SKM-1 treated with dmso at 0.1 percent for 144 hours (cell line): ENCODE results near the gene VWA8.
A peak's percentile ranks its signal among the peaks of the same experiment; 100 is the strongest.
"Not testable (repeated sequence)": the region's sequence is repeated elsewhere in the genome, so short reads cannot be mapped to it uniquely, and the experiment has no call there.

Source experiments
- DNase-seq: peaks from one replicate; lab custom pipeline; 2025; ENCODE audit not compliant: unreplicated experiment; lab: John Stamatoyannopoulos, UW

Gene VWA8

DNA sequence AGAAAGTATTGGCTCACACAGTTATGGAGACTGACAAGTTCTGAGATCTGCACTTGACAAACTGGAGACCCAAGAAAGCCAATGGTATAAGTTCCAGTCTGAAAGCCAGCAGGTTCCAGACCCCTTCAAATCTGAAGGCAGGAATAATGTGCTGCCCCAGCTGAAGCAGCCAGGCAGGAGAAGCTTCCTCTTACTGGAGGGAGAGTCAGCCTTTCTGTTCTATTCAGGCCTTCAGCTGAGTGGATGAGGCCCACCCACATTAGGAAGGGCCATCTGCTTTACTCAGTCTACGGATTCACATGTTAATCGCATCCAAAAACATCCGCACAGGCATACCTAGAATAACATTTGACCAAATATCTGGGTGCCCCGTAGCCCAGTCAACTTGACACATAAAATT is 8.2 kb upstream of the VWA8 start:
- DNase-seq = no peak

DNA sequence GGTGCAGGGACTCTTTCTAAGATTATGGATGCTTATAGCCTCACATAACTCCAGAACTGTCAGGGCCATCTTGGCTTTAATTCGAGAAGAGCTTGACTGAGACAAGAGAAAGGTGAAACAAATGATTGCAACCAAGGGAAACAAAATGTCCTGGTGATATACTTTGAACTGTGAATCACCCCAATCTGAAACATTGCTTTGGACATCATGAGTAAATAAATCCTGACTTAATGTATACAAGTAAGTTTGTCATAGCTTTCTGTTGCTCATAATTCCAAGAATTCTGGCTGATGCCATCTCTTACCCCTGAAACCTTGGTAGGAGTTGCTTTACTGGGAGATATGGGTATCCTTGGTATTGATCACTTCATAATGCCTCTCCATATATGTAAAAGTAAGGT is 5.8 kb upstream of the VWA8 start:
- no peak for DNase-seq

DNA sequence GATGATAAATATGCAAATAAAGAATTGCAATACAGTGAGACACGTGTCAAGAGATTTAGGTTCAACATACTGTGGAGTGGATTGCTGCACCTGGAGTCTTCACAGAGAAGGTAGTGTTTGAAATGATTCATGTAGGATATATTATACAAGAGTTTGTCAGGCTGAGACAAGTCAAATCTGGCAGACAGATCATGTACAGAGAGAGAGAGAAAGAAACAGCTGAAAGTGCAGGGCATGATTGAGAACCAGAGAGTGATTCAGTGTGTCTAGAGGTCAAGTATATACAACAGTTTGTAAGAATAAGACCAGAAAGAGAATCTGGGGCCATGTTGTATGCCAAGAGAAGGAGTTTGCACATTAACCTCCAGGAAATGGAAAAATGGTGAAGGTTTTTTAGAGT is 2.1 kb upstream of the VWA8 start:
- DNase-seq = no peak

DNA sequence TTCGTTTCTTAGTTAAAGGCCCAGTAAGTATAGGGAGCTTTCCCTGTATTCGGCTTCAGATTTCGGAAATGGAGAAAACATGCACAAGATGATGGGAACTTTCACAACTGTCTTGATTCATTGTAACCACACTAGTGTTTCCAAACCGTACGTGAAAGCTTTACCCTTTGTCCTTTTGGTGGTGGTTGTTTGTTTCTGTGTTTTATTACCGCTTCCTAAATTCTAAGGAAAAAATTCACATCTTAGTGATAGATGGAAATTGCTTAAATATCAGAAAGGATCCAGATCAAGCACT is 504 bp upstream of the VWA8 start:
- DNase-seq = no peak

DNA sequence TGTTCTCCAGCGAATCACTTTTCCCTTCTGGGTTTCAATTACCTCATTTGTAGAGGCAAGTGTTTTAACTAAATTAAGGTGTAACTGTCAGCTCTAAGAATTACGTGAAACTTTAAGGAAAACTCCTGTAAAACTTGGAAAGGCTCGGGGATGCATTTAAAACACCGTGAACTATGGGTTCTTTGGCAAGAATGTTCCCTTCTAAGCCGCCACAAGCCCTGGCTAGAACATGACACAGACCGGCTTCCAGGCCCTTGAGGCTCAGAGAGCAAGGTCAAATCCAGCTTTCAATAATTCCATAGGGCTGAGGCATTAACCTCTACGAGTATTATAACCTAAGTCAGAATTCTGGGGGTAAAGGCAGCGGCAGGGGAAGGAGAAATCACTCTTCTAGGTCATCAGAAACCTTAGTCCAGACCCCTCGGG is 685 bp downstream of the VWA8 start:
- no peak for DNase-seq

DNA sequence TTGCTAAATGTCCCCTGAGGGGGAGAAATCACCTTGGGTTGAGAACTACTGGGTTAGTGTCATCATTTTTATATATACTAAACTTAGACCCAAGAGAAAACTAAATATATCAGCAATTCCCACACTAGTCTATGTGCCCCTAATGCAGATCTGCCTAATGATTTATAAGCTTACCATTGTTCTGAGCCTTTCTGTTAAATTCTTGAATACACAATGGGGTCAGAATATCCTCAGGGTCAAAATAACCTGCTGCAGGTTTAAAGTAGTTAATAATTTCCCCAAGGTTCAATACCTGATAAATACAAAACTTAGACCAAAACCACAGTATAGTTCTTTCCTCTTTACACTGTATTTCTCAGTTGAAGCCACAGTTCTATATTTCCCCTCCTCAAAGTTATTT is 4.6 kb downstream of the VWA8 start:
- no peak for DNase-seq

DNA sequence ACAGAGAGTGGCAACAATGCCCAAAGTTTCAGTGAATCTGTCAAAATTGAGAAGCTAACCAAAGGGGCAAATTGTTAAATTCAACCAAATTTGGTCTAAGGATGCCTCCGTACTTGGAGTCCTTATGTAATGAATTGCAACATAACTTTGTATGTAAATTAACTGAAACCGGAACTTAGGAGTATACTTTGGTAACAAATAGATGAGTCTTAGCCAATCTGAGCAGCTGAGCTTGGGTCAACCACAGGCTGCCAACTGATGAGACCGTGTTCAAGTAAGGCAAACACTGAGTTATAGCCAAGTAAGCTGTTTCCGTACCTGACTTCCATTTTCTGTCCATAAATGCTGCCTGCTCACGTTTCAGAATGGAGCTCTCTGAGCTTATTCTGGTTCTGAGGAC is 5.3 kb downstream of the VWA8 start:
- DNase-seq = peak; percentile 97

DNA sequence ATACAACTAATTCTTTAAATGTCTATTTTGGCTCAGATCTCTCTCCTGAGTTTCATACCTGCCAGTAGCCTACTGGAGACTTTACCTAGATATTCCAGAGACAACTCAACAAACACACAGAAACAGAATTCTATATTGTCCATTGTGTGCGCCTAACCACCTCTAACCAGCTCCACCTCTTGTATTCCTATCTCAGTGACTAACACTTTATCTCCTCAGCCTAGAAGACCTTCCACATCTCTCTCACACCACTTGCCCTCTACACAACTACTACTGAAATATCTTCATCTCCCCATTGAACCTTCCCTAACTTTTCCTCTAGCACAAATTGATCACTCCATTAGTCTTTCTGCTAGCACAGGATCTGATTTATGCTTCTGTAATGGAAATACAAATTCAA is 6.7 kb downstream of the VWA8 start:
- DNase-seq = no peak

DNA sequence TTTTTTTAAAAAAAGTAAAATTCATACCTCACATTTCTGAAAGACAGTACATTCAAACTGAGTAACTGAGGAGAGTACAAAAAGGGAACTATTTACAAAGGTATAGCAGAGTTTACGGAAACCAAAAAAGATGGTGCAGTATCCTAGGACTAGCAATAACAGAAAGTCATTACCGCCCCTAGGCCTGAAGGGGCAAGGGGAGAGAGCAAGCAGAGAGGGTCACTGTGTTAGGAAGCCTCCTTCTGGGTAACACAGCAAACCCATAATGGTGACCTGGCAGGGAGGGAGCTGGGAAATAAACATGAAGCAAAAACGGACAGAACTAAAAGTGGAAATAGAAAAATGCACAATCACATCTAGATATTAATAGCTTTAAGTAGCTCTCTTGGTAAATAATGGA is 8.2 kb downstream of the VWA8 start:
- DNase-seq = no peak

DNA sequence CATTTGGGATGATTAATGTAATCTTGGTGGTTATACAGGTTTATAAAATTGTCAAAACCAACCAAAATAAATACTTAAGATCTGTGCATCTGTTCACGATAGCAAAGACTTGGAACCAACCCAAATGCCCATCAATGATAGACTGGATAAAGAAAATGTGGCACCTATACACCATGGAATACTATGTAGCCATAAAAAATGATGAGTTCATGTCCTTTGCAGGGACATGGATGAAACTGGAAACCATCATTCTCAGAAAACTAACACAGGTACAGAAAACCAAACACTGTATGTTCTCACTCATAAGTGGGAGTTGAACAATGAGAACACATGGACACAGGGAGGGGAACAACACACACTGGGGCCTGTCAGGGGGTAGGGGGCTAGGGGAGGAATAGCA is 11.8 kb downstream of the VWA8 start:
- DNase-seq = not testable (repeated sequence)

DNA sequence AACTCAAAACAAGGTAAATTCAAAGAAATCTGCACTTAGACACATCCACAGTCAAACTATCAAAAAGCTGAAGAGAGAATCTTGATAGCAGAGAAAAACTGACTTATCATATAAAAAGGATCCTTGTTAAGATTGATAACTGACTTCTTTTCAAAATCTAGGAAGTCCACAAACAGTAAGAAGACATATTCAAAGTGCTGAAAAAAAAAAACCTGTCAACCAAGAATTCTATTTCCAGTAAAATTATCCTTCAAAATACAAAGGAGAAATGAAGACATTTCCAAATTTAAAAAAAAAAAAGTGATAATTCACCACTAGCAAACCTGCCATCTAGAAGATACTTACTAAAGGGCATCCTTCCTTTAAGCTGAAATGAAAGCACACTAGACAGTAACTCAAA is 15.0 kb downstream of the VWA8 start:
- DNase-seq = no peak

DNA sequence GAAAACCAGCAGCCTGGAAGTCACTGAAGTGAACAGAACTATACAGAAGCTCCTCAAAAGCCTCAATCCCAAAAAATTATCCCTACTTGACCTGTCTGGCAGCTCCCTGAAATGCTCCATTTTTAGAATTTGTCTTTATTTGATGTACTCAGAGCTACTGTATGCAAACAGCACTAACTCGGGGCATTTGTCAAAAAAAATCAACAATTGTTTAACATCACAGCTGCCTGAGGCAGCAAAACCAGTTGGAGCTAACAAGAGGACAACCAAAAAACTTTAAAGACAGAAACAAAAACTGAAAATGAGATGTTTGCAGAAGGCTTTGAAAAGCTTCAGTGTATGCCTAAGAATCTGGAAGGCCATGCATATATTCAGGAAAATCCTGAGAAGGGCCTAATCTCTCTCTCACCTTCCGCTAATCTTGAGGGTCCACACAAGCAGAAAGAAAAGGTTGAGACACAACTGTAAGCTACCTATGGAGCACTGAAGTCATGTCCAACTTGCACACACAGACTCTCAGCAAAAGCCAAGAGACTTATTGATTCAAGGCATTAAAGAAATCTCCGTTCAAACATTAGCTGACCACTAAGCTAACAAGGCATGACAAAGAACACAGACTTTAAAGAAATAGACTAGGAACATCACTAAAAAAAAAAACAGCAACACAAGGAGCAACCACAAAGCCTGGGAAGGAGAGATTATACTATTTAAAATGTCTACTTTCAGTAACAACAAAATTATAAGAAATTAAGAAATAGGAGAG is 16.1 kb downstream of the VWA8 start:
- DNase-seq = no peak

DNA sequence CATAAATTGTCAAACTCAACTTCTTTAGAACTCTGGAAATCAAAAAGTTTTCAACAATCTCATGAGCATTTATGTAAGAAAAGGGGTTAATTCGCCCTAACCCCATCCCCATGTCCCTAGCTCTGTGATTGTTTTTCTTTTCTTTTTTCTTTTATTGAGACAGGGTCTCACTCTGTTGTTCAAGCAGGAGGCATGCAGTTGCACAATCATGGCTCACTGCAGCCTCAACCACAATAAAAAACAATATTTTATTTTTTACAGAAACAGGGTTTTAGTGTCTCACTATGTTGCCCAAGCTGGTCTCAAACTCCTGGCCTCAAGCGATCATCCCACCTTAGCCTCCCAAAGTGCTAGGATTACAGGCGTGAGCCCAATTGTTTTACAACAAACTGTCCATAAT is 16.7 kb downstream of the VWA8 start:
- no peak for DNase-seq

DNA sequence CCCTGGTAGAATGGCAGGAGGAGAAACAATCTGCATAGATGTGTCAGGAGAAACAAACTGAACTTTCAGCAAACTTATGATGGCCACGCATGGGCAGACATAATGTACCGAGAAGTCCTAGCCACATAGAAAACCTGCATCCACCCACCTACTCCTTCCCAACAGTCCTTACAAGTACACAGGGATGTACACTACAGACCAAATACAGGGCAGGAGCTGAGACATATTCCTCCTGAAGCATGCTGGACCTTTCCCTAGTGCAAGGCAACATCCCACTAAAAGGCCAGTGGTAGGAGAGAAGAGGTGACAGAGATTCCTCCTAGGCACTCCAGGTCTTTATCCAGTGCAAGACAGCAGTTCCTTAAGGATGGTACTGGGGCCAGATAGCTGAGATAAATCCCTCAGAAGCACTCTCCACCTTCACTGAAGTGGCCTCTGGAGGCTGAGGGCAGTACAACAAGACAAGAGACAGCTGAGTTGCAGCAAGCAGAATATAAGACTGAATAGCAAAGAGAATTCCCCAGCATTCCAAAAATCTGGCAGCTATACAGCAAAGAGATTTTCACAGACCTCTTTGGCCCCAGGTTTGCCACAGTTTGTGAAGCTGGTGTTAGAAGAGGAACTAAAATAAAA is 18.3 kb downstream of the VWA8 start:
- DNase-seq = no peak

DNA sequence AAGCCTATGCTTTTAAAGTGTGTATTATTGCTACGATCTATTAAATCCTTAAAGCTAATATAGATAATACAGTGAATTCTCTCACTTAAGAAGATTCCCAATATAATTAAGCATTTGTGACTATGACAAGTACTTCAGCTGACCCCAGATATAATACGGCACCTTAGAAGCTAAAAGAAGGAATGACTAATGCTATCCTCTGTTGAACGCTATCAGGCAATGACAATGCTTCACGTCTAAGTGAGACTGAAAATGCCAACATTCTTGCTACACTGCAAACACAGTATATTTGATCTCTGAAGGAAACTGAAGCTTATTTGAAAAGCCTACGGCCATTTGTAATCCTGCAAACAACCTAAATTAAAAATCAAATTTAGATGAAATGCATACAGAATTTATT is 19.7 kb downstream of the VWA8 start:
- DNase-seq = no peak

DNA sequence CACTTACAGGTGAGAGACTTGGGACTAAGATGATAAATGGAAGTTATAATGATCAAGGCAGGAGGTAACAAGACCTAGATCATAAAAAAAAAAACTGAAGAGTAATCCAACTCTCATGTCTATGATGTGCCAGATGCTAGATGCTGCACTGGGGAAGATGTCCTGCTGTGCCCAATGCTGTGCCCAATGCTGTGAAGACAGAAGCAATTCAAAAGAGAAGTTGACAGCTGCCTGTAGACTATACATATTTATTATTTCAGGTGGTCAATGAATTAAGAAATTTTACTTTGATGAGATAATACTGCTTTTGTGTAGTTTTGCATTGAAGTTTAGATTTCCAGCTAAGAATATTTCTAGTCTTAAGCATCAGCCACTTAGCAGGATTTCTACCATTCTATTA is 21.5 kb downstream of the VWA8 start:
- DNase-seq = no peak

DNA sequence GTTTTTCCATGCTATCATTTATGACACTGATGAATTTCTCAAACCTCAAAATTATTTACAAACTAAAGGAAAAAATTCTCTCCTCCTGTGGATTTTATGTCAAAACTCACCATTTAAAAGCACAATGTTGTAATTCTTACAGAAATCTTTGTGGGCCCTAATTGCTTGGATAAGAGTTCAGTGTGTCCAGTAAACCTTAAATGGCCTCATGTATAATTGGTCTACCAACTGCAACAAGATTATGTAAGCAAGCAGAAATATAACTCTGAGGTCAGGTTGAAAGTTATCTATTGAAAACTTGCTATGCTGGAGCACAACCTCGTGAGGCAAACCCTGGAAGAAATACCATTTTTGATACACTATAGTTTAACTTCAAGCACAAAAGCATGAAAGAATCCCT is 22.0 kb downstream of the VWA8 start:
- no peak for DNase-seq

DNA sequence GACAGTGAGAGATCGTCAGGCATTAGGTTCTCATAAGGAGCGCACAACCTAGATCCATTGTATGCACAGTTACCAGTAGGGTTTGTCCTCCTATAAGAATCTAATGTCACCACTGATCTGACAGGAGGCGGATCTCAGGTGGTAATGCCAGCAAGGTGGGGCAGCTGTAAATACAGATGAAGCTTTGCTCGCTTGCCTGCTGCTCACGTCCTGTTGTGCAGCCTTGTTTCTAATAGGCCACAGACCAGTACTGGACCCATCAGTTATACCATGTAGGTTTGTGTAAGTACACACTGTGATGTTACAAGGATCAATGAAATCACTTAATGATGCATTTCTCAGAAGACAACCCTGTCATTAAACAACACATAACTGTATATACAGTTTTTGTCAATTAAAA is 23.5 kb downstream of the VWA8 start:
- DNase-seq = no peak

DNA sequence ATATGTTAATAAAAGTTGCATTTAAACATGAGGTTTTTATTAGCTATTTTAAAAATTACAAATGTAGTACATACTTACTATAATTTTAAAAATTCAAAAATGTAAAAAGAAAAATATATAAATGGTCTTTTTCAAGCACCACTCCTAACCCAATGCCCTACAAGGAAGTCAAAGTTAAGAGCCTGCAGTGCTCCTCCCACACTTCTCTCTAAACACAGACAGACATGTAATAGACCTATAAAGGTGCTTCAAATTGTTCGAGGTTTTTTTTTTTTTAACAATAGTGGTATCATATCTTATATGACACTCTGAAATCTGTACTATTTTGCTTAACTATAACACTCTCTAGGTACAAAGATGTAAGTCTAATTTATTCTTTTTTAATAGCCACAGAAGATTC is 25.4 kb downstream of the VWA8 start:
- DNase-seq = no peak

DNA sequence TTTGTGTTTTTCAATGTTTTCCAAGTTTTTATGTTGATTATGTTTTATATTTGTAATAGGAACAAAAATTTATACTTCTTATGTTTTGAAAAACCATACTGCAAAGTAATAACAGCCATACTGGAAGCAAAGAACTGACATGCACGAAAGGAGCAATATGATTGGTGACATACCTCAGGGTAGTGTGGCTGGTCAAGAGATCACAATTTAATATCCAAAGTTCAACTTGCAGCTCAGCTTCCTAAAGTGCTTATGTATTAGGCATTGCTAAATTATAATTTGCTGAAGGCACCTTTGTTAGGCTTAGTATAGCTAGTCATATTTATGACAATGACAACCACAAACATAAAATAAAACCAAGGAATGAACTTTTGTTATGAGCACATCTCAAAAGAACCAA is 25.9 kb downstream of the VWA8 start:
- no peak for DNase-seq

DNA sequence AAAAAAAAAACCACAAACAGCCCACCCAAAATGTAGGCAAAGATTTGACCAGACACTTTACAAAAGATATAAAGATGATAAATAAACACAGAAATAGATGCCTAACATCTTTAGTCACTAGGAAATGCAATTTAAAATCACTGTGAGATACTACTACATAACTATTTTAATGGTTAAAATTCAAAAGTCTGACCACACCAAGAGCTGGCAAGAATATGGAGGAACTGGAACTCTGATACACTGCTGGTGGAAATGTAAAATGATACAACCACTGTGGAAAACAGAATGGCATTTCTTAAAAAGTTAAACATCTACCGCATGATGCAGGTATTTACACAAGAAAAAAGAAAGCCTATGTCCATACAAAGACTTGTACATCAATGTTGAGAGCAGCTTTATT is 26.8 kb downstream of the VWA8 start:
- no peak for DNase-seq

DNA sequence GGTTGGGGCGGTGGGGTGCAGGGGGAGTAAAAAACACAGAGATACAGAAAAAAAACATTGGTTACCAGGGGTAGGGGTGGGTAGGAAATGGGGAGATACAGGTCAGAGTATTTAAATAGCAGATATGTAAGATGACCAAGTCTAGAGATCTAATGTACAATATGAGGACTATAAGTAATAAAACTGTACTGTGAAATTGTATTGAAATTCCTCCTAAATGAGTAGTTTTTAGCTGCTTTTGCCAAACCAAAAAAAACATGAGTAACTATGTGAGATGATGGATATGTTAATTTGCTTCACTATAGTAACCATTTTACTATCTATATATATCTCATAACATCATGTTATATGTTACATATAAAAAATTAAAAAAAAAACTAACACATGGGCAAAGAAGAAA is 29.6 kb downstream of the VWA8 start:
- no peak for DNase-seq

DNA sequence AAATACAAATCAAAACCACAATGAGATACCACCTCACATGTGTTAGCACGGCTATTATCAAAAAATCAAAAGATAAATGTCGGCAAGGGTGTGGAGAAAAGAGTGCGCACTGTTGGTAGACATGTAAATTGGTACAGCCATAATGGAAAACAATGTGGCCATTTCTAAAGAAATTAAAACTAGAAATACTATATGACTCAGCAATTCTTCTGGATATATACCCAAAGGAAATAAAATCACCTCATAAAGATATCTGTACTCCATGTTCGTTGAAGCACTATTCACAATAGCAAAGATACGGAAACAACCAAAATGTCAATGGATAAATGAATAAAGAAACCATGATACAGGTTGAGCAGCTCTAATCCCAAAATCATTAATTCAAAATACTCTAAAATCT is 30.8 kb downstream of the VWA8 start:
- DNase-seq = no peak
